MCF 10A (cell line): ENCODE measurements around the gene ROR1. TPM values are rescaled to one million over a fixed set of nuclear protein-coding genes. Genes with fewer than 3 reads are reported as not detected.

ENCODE experiments used
- BruUV-seq: library from RNA; stranded (reverse); fragments of 400-500 nt; replicated peaks from 2 replicates; lab custom pipeline; 2021; lab: Mats Ljungman, UMichigan
- CTCF ChIA-PET: fragments of 300-600 bp; sonication (Branson Sonifier 250); formaldehyde crosslinking; extraction: SDS; loops from one replicate; lab custom pipeline; 2021; ENCODE audit warnings: antibody characterized with exemption, inconsistent platforms; lab: Yijun Ruan, JAX
- POLR2A ChIA-PET: fragments of 300-600, 350-650 bp; sonication (Branson Sonifier 250); formaldehyde crosslinking; extraction: SDS; loops from one replicate; lab custom pipeline; 2020; ENCODE audit warnings: antibody characterized with exemption, inconsistent platforms; lab: Yijun Ruan, JAX
- DNase-seq: peaks from one replicate; pipeline ENCODE4 v3.0.0-alpha.2; 2018; ENCODE audit not compliant: unreplicated experiment
- H3K27ac Mint-ChIP-seq: one replicate; pipeline ENCODE4 v1.8.0; 2022; ENCODE audit warnings: mild to moderate bottlenecking, low read depth, mixed read lengths; ENCODE audit not compliant: unreplicated experiment
- H3K27me3 Mint-ChIP-seq: one replicate; pipeline ENCODE4 v1.8.0; 2022; ENCODE audit warnings: mixed read lengths; ENCODE audit not compliant: insufficient read depth, unreplicated experiment
- H3K36me3 Mint-ChIP-seq: one replicate; pipeline ENCODE4 v1.8.0; 2022; ENCODE audit warnings: mild to moderate bottlenecking, moderate library complexity, mixed read lengths; ENCODE audit not compliant: insufficient read depth, unreplicated experiment
- H3K4me1 Mint-ChIP-seq: one replicate; pipeline ENCODE4 v1.8.0; 2022; ENCODE audit warnings: mixed read lengths; ENCODE audit not compliant: insufficient read depth, unreplicated experiment
- H3K4me3 Mint-ChIP-seq: one replicate; pipeline ENCODE4 v1.8.0; 2022; ENCODE audit warnings: mild to moderate bottlenecking, moderate library complexity, mixed read lengths; ENCODE audit not compliant: unreplicated experiment
- H3K9me3 Mint-ChIP-seq: one replicate; pipeline ENCODE4 v1.8.0; 2022; ENCODE audit warnings: mixed read lengths; ENCODE audit not compliant: unreplicated experiment
- intact Hi-C: fragments of 100-400 bp; cut with micrococcal nuclease; formaldehyde crosslinking; loops from 2 replicates; pipeline ENCODE4 v1.14.1; 2022
- total RNA-seq: library from RNA; stranded (reverse); gene quantifications from 2 replicates; pipeline ENCODE4 v1.2.3, GENCODE V29; 2022
- TF ChIP-seq, protein P1 (sequence below): fragments of 200-600 bp; IDR thresholded peaks from one replicate; pipeline ENCODE4 v1.8.0; 2022; ENCODE audit warnings: antibody characterized with exemption, mild to moderate bottlenecking; ENCODE audit not compliant: unreplicated experiment

ROR1 gene
- total RNA-seq, 1 experiment from 2014 or later, result 4.6 TPM

DNA sequence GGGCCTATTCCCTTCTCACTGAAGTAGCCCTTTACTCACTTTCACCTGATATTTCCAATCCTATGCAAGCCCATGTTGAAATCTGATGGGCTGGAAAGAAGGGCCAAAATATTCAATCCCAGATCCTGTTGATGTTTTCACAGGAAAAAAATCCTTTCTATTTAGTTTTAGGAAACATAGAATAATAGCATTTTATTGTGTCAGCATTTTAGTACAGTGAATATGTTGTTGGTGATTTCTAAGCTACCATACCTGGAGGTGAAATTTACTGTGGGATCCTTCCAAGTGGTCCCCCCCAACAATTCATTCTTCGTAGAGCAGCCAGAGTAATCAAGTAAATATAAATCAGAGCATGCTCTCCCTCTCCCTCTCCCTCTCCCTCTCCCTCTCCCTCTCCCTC lies 426.2 kb downstream of the ROR1 start:
- Mint-ChIP-seq H3K36me3 (no peaks in the 10 kb centered on the region), H3K4me3 (no peak overlapping the region), H3K9me3 (no peaks in the 10 kb centered on the region), H3K27ac (no peak overlapping the region), H3K27me3 (peaks cover 11% of the 10 kb centered on the region), H3K4me1 (peaks cover 6% of the 10 kb centered on the region)
- POLR2A ChIA-PET, result no interaction called here
- TF ChIP-seq, protein P1, sequence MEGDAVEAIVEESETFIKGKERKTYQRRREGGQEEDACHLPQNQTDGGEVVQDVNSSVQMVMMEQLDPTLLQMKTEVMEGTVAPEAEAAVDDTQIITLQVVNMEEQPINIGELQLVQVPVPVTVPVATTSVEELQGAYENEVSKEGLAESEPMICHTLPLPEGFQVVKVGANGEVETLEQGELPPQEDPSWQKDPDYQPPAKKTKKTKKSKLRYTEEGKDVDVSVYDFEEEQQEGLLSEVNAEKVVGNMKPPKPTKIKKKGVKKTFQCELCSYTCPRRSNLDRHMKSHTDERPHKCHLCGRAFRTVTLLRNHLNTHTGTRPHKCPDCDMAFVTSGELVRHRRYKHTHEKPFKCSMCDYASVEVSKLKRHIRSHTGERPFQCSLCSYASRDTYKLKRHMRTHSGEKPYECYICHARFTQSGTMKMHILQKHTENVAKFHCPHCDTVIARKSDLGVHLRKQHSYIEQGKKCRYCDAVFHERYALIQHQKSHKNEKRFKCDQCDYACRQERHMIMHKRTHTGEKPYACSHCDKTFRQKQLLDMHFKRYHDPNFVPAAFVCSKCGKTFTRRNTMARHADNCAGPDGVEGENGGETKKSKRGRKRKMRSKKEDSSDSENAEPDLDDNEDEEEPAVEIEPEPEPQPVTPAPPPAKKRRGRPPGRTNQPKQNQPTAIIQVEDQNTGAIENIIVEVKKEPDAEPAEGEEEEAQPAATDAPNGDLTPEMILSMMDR, result no peak
- intact Hi-C loops, result no loop called here
- BruUV-seq, result no TSS peak
- CTCF ChIA-PET, result interaction anchor here (0.7 kb wide), 1 partner anchor 836 kb away, joined by 4 read pairs; no protein-coding TSS in a partner anchor
- DNase-seq, result no peak

DNA sequence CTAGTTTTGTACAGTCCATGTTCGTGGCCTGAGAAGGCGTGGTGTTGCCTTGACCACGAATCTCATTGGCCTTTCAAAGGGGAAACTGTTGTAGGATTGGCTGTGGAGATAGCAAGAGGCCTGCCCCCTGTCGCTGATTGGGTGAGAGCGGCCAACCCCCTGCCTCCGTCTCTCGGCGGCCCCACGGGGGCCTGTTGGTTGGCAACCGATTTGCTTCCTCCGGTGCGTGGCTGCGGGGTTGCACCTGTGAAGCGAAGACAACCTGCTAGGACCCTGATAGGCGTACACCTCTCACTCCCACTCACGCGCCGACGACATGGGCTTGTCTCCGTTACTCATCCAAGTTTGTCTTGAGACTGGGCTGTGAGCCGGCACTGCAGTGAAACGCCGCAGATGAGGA lies 429.6 kb downstream of the ROR1 start, which contains the start of gene UBE2U:
UBE2U (plus strand) TSS at position 204 of the 400 bp plus-strand sequence. CDS start 428 bp downstream, outside the sequence.
- peaks cover 11% of the 10 kb centered on the region for H3K27me3 Mint-ChIP-seq
- H3K4me1 Mint-ChIP-seq, result peaks cover 6% of the 10 kb centered on the region
- intact Hi-C loops, result no loop called here
- BruUV-seq, result no TSS peak
- H3K4me3 Mint-ChIP-seq, result no peak within 1 kb of the TSS
- TF ChIP-seq, protein P1, result no peak
- H3K27ac Mint-ChIP-seq, result no peak within 1 kb of the TSS
- DNase-seq, result no peak
- POLR2A ChIA-PET, result no interaction called here
- CTCF ChIA-PET, result no interaction called here
- no peaks in the 10 kb centered on the region for H3K9me3 Mint-ChIP-seq
- H3K36me3 Mint-ChIP-seq, result no peaks in the 10 kb centered on the region

DNA sequence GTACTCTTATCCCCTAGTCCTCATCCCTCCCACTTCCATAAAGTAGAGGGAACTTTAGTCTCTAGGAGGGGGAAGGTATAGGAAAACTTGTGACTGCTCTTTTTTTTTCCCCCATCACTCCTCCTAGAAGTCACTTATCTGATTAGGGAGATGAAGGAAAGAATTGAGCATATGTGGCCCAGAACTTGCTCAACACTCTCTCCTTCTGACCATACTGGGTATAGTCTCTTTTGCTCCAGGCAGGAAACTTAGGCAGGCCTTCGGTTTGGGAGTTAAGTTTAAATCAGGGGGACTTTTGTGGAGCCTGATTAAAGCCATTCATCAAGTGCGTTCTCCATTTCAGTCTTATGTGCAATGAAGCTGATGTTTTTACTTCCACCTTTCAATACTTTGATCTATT lies 435.4 kb downstream of the ROR1 start:
- Mint-ChIP-seq H3K4me1 (no peaks in the 10 kb centered on the region), H3K4me3 (no peak overlapping the region), H3K27ac (no peak overlapping the region), H3K36me3 (no peaks in the 10 kb centered on the region), H3K27me3 (peaks cover 8% of the 10 kb centered on the region), H3K9me3 (no peaks in the 10 kb centered on the region)
- no peak for DNase-seq
- CTCF ChIA-PET, result no interaction called here
- TF ChIP-seq, protein P1, result no peak
- intact Hi-C loops, result no loop called here
- BruUV-seq, result no TSS peak
- POLR2A ChIA-PET, result interaction anchor here (0.6 kb wide), 1 partner anchor 549 kb away, joined by 3 read pairs; no protein-coding TSS in a partner anchor

DNA sequence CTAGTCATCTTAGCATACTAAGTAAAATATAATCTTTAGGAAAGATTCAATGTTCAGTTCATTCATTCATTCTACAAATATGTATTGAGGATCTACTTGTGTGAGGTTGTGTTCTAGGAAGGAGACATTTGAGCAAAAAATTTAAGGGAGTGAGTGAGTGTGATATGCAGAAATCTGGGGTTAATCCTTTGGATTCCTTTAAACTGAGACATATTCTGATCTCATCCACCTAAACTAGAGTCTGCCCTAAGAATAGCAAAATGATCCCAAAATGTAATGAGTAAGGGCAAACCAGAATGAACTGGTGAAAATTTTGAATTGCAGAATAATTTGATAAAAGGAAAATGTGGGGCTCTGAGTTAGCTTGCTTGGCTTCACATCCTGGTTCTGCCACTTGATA lies 438.2 kb downstream of the ROR1 start:
- Mint-ChIP-seq H3K27me3 (no peaks in the 10 kb centered on the region), H3K9me3 (no peaks in the 10 kb centered on the region), H3K27ac (no peak overlapping the region), H3K4me1 (no peaks in the 10 kb centered on the region), H3K4me3 (no peak overlapping the region), H3K36me3 (no peaks in the 10 kb centered on the region)
- intact Hi-C loops, result no loop called here
- TF ChIP-seq, protein P1, result no peak
- no TSS peak for BruUV-seq
- POLR2A ChIA-PET, result no interaction called here
- CTCF ChIA-PET, result interaction anchor here (1.2 kb wide), 1 partner anchor 30 kb away, joined by 3 read pairs; no protein-coding TSS in a partner anchor
- DNase-seq, result no peak
